Activated T-cell treated with anti-CD3 and anti-CD28 coated beads, Interleukin-2, amount 50 U/mL, for 1 hour (primary cell): ENCODE measurements around the gene PDE6C.

Source experiments
- DNase-seq: peaks from one replicate; pipeline ENCODE4 v3.0.0-alpha.2; 2020

The PDE6C gene

GRCh38 chr10:93595378-93596161, 16.8 kb upstream of the PDE6C start:
- no peak for DNase-seq

GRCh38 chr10:93596539-93596938, 15.8 kb upstream of the PDE6C start:
- DNase-seq: no peak

GRCh38 chr10:93597075-93597599, 15.2 kb upstream of the PDE6C start:
- DNase-seq: no peak

- DNase-seq: no peak
Observed at GRCh38 chr10:93598157-93598556, 14.2 kb upstream of the PDE6C start.

- DNase-seq: no peak
Observed at GRCh38 chr10:93599335-93599734, 13.0 kb upstream of the PDE6C start.

GRCh38 chr10:93599778-93600177, 12.6 kb upstream of the PDE6C start:
- no peak for DNase-seq

GRCh38 chr10:93600446-93601145, 11.7 kb upstream of the PDE6C start:
- DNase-seq: no peak

- no peak for DNase-seq
Observed at GRCh38 chr10:93601146-93601773, 11.1 kb upstream of the PDE6C start, which contains the start of gene RBP4. Gene RBP4, minus strand, starts transcription at chr10:93601235. Its CDS starts 207 bp downstream, at chr10:93601028.

- no peak for DNase-seq
Observed at GRCh38 chr10:93601774-93602162, 10.6 kb upstream of the PDE6C start.

GRCh38 chr10:93603023-93603422, 9.3 kb upstream of the PDE6C start:
- no peak for DNase-seq

- DNase-seq: no peak
Observed at GRCh38 chr10:93604146-93604545, 8.2 kb upstream of the PDE6C start.

- no peak for DNase-seq
Observed at GRCh38 chr10:93608421-93608820, 3.9 kb upstream of the PDE6C start.

GRCh38 chr10:93613126-93613525, 789 bp downstream of the PDE6C start:
- no peak for DNase-seq

GRCh38 chr10:93614101-93614825, 1.9 kb downstream of the PDE6C start:
- no peak for DNase-seq

- DNase-seq: no peak
Observed at GRCh38 chr10:93615576-93616235, 3.4 kb downstream of the PDE6C start.

GRCh38 chr10:93620925-93621324, 8.6 kb downstream of the PDE6C start:
- no peak for DNase-seq

GRCh38 chr10:93622942-93623341, 10.6 kb downstream of the PDE6C start:
- no peak for DNase-seq

- no peak for DNase-seq
Observed at GRCh38 chr10:93628858-93629257, 16.5 kb downstream of the PDE6C start.

GRCh38 chr10:93629647-93630305, 17.4 kb downstream of the PDE6C start:
- DNase-seq: no peak

GRCh38 chr10:93630625-93631557, 18.6 kb downstream of the PDE6C start:
- no peak for DNase-seq

GRCh38 chr10:93639791-93640190, 27.5 kb downstream of the PDE6C start:
- DNase-seq: no peak
